ENCODE measurements around the gene PPIE.
"Not testable (repeated sequence)": the region's sequence is repeated elsewhere in the genome, so short reads cannot be mapped to it uniquely, and the experiment has no call there.

DNA sequence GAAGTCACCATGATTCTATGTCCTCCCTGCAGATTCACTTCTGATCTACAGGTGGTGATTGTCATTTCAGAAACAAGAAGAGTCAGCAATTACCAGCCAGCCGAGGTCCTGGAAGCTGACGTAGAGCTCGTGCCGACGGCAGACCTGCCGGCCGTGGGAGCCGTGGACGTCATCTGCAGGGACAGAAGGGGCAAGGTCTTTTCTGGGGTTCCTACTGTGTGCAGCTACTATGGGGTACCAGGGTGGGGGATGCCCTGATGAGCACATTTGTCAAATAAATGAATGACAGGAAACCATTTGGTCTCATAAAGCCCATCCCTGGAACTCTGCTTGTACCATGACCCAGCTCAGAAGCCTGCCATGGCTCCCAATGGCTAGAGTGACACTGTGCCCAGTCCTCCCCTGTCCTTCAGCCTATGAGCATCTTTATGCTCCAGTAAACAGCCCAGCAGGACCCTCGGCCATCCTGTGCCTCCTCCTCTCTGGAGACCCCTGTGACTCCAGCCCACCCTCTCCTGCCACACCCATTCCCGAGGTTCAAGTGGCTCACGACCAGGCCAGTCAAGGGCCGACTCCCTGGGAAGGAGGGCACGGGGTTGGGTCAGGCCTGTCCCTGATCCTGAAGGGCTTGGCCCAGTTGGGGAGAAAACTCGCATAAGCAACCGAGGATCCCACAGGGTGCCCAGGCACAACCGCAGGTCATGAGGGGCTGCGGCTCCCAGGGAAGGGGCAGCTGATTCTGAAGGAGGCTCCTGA, 25.1 kb downstream of the PPIE start:
- TF ChIP-seq, protein P1, sequence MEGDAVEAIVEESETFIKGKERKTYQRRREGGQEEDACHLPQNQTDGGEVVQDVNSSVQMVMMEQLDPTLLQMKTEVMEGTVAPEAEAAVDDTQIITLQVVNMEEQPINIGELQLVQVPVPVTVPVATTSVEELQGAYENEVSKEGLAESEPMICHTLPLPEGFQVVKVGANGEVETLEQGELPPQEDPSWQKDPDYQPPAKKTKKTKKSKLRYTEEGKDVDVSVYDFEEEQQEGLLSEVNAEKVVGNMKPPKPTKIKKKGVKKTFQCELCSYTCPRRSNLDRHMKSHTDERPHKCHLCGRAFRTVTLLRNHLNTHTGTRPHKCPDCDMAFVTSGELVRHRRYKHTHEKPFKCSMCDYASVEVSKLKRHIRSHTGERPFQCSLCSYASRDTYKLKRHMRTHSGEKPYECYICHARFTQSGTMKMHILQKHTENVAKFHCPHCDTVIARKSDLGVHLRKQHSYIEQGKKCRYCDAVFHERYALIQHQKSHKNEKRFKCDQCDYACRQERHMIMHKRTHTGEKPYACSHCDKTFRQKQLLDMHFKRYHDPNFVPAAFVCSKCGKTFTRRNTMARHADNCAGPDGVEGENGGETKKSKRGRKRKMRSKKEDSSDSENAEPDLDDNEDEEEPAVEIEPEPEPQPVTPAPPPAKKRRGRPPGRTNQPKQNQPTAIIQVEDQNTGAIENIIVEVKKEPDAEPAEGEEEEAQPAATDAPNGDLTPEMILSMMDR (IDR thresholded peaks at IDR 0.05), result not testable (repeated sequence)
- not testable (repeated sequence) for TF ChIP-seq POLR2A (IDR thresholded peaks at IDR 0.05)
